Breast epithelium (tissue), 4 donors: ENCODE results near the gene RLN1. TPM values are rescaled to one million over a fixed set of nuclear protein-coding genes. Genes with fewer than 3 reads are reported as not detected.
"Not testable (repeated sequence)": the region's sequence is repeated elsewhere in the genome, so short reads cannot be mapped to it uniquely, and the experiment has no call there.

Experiments
- DNase-seq, 2 donors: peaks; one replicate each; pipeline ENCODE4 v3.0.0-alpha.2; 2019; ENCODE audit warnings: low spot score in 2 of 2
- H3K27ac ChIP-seq, 2 donors: fragments of 200-600 bp; sonication (generic) in 1 of 2; one replicate each; pipeline ENCODE4 v1.5.1; 2016 to 2019; ENCODE audit warnings: mild to moderate bottlenecking in 1 of 2
- H3K27me3 ChIP-seq, 2 donors: fragments of 200-600 bp; sonication (generic) in 1 of 2; one replicate each; pipeline versions ENCODE4 v1.5.1 to v1.6.0; 2017 to 2019; ENCODE audit warnings: control low read depth in 1 of 2, mild to moderate bottlenecking in 1 of 2
- H3K36me3 ChIP-seq: fragments of 200-600 bp; one replicate; pipeline ENCODE4 v1.5.1; 2019
- H3K4me1 ChIP-seq, 2 donors: fragments of 200-600 bp; sonication (generic); one replicate each; pipeline ENCODE4 v1.5.1; 2016 to 2019; ENCODE audit warnings: control low read depth in 1 of 2
- H3K4me3 ChIP-seq, 3 donors: fragments of 200-600 bp; sonication (generic); 1 replicate in 2 of 3; 2 replicates in 1 of 3; pipeline ENCODE4 v1.5.1; 2016 to 2019; ENCODE audit warnings: mild to moderate bottlenecking in 3 of 3, moderate library complexity in 2 of 3
- H3K9me3 ChIP-seq, 2 donors: fragments of 200-600 bp; sonication (generic) in 1 of 2; one replicate each; pipeline ENCODE4 v1.5.1; 2016 to 2019; ENCODE audit warnings: control low read depth in 1 of 2
- CTCF ChIP-seq, 3 donors: fragments of 450-650 bp; IDR thresholded peaks; one replicate each; pipeline ENCODE4 v1.5.1; 2016 to 2017; ENCODE audit warnings: antibody characterized with exemption in 3 of 3, mild to moderate bottlenecking in 3 of 3, moderate library complexity in 3 of 3
- POLR2A ChIP-seq: fragments of 450-650 bp; IDR thresholded peaks from one replicate; pipeline ENCODE4 v1.6.1; 2016; ENCODE audit warnings: antibody characterized with exemption, mild to moderate bottlenecking, moderate library complexity
- POLR2AphosphoS5 ChIP-seq, 3 donors: sonication (generic); formaldehyde crosslinking; IDR thresholded peaks; one replicate each; pipeline ENCODE4 v1.6.1; 2017; ENCODE audit warnings: antibody characterized with exemption in 3 of 3
- intact Hi-C: fragments of 100-400 bp; cut with DNase I; formaldehyde crosslinking; loops from one replicate; pipeline ENCODE4 v1.15.1; 2023; ENCODE audit warnings: low total_unique reads
- total RNA-seq, 3 donors: library from RNA; depleted of rRNA; stranded (reverse); fragments of >200 nt; gene quantifications; one replicate each; pipeline ENCODE4 v1.1.0, GENCODE V29; 2016

Gene RLN1
- total RNA-seq = 1 to 10 TPM in 2 of 3 donors, under 1 TPM in 1; 0.48 to 1.3 (median 1.2) TPM

- H3K27ac ChIP-seq, H3K36me3 ChIP-seq, H3K4me1 ChIP-seq, H3K9me3 ChIP-seq, DNase-seq, H3K27me3 ChIP-seq, intact Hi-C loops: not testable (repeated sequence)
- H3K4me3 ChIP-seq = peak within 1 kb of the TSS in 1 of 3 donors; percentile 2
Observed at GRCh38 chr9:5338992-5339981, at the start of gene RLN1. Gene RLN1 (minus strand): TSS chr9:5339876. CDS start chr9:5339746, 130 bp downstream.

- Histone ChIP-seq H3K4me1 (no peaks in the 10 kb centered on the region), H3K27me3 (no peaks in the 10 kb centered on the region), H3K9me3 (no peaks in the 10 kb centered on the region), H3K4me3 (no peak overlapping the region), H3K36me3 (no peaks in the 10 kb centered on the region), H3K27ac (no peak overlapping the region)
- intact Hi-C loops = loop anchor here (5.0 kb wide), 1 partner anchor 1382 kb away; no protein-coding TSS in a partner anchor
- TF ChIP-seq POLR2AphosphoS5 (IDR thresholded peaks at IDR 0.05) = no peak
- DNase-seq = no peak
Observed at GRCh38 chr9:5389109-5389732, 49.5 kb upstream of the RLN1 start.

GRCh38 chr9:5388026-5388819, 48.5 kb upstream of the RLN1 start:
- no peak for DNase-seq
- intact Hi-C loops = loop anchor here (5.0 kb wide), 1 partner anchor 1381 kb away; no protein-coding TSS in a partner anchor
- H3K27ac ChIP-seq = no peak overlapping the region
- no peaks in the 10 kb centered on the region for H3K9me3 ChIP-seq
- H3K4me1 ChIP-seq = no peaks in the 10 kb centered on the region
- TF ChIP-seq POLR2A (no peak), CTCF (IDR thresholded peaks at IDR 0.05) (no peak), POLR2AphosphoS5 (IDR thresholded peaks at IDR 0.05) (no peak)
- H3K4me3 ChIP-seq = no peak overlapping the region
- H3K27me3 ChIP-seq = no peaks in the 10 kb centered on the region
- no peaks in the 10 kb centered on the region for H3K36me3 ChIP-seq

GRCh38 chr9:5384436-5384835, 44.8 kb upstream of the RLN1 start:
- no peaks in the 10 kb centered on the region for H3K36me3 ChIP-seq
- H3K4me3 ChIP-seq = no peak overlapping the region
- H3K27ac ChIP-seq = no peak overlapping the region
- TF ChIP-seq POLR2A = no peak
- TF ChIP-seq CTCF (IDR thresholded peaks at IDR 0.05) = no peak
- no peak for TF ChIP-seq POLR2AphosphoS5 (IDR thresholded peaks at IDR 0.05)
- intact Hi-C loops = no loop called here
- no peak for DNase-seq
- H3K27me3 ChIP-seq = no peaks in the 10 kb centered on the region
- no peaks in the 10 kb centered on the region for H3K9me3 ChIP-seq
- no peaks in the 10 kb centered on the region for H3K4me1 ChIP-seq

- no peak overlapping the region for H3K27ac ChIP-seq
- no peak for TF ChIP-seq CTCF (IDR thresholded peaks at IDR 0.05)
- no peaks in the 10 kb centered on the region for H3K27me3 ChIP-seq
- H3K4me3 ChIP-seq = no peak overlapping the region
- intact Hi-C loops = no loop called here
- no peaks in the 10 kb centered on the region for H3K9me3 ChIP-seq
- DNase-seq = no peak
- no peaks in the 10 kb centered on the region for H3K4me1 ChIP-seq
- H3K36me3 ChIP-seq = no peaks in the 10 kb centered on the region
Observed at GRCh38 chr9:5382479-5382878, 42.8 kb upstream of the RLN1 start.
